ENCODE measurements around the gene AUP1.

Gene AUP1

DNA sequence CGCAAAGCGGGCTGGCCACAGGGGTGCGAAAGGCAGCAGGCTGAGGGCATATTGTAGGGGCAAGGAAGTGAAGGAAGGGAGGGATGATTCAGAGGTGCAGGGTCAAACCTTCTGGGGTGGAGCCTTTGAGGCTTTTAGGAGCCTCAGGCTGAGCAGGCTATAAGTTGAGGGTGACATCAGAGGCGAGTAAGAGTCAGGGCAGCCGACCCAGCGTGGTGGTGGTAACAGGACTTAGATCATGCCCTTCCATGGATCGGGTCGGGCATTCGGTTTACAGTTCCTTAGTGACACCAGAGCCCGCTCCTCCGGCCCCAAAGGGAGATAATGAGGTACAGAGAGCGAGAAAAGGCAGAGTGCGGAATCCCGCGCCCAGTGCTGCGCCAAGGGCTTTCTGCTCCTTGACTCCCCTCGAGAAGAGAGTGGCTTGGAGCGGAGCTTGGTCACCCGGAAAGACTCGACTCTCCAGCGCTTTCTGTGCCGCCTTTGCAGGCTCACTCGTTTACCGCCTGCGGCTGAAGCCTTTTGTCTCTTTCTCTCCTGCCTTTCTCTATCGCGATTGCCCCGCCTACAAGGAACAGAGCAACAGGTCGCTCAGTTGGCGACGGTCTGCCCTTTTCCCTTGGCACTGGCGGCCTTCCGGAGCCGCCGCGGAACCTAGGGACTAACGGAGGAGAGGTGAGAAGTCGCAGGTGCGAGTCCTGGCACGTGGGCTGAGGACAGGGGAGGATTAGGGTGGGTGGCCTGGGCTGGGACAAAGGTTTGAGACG lies 30.8 kb downstream of the AUP1 start:
- Histone ChIP-seq H3K79me1 (ENCODE audit: low read length) (peaks cover 18% of the 10 kb centered on the region), H3K36me3 (ENCODE audit: control insufficient read depth in 1 of 2, insufficient read depth in 2 of 2, low read length in 2 of 2) (peaks cover 0 to under 1% of the 10 kb centered on the region in 2 experiments), H3K9me3 (ENCODE audit: insufficient read depth, low read depth, low read length) (peaks cover 2% of the 10 kb centered on the region), H4K12ac (ENCODE audit: low read depth, low read length) (no peak overlapping the region), H3K4ac (ENCODE audit: low read depth, low read length) (no peak overlapping the region), H3K4me2 (ENCODE audit: low read length) (peak overlapping the region; percentile 63), H3K27me3 (ENCODE audit: insufficient read depth, low read length) (peaks cover 63% of the 10 kb centered on the region), H2BK120ac (ENCODE audit: insufficient read depth, low read length, poor library complexity) (no peak overlapping the region), H3K14ac (ENCODE audit: low read length) (no peak overlapping the region), H3K79me2 (ENCODE audit: control insufficient read depth, insufficient read depth, low read length, poor library complexity) (peaks cover 8% of the 10 kb centered on the region), H2BK12ac (ENCODE audit: low read length) (no peak overlapping the region), H3K9ac (ENCODE audit: low read length) (no peak overlapping the region), H3K4me3 (ENCODE audit: low read depth, low read length) (peak overlapping the region; percentile 30), H3K4me1 (ENCODE audit: control insufficient read depth in 1 of 2, insufficient read depth in 2 of 2, low read length in 2 of 2) (peaks cover 25% of the 10 kb centered on the region in 2 experiments), H3K23ac (ENCODE audit: low read length) (no peak overlapping the region), H2BK5ac (ENCODE audit: low read depth, low read length, poor library complexity) (no peak overlapping the region), H4K8ac (ENCODE audit: low read depth, low read length) (no peak overlapping the region), H3K27ac (ENCODE audit: low read depth, low read length) (no peak overlapping the region), H2AFZ (ENCODE audit: insufficient read depth, low read length, poor library complexity) (peak overlapping the region; percentile 27), H3K18ac (ENCODE audit: low read length) (no peak overlapping the region), H2AK5ac (ENCODE audit: low read length) (no peak overlapping the region), H4K91ac (ENCODE audit: low read depth, low read length) (no peak overlapping the region)
- no CpG with 5 or more reads among the region's 41 CpGs for WGBS (ENCODE audit: extremely low coverage, insufficient coverage, insufficient read length)
- DNase-seq = peak; percentile 23 to 33

DNA sequence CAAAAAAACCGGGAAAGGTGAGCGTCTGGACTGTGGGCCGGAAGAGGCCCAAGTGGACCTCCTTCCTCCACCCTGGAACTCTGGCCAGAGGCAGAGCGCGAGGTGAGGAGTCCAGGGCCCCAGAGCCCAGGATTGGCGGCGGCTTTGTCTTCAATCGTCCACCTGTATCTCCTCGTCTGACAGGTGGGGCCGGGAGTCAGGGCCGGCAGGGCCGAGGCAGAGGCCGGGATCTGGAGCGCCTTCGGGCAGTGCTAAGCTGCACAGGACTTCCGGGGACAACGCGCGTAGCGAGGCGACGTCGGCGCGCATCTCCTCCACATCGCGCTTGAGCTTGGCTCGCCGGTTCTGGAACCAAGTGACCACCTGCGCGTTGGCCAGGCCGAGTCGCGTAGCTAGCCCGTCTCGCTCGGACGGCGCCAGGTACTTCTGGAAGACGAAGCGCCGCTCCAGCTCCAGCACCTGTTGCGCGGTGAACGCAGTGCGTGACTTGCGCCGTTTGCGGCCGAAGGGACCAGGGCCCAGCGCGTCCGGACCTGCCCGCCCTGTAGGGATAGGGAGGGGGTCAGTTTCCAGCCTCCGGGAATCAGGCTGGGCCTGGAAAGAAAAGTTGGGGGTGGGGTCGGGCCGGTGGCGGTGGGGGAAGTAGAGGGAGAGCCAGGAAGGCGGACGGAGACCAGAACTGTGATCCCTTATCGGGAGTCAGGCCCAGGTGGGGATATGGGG lies 31.6 kb downstream of the AUP1 start:
- Histone ChIP-seq H3K27me3 (ENCODE audit: insufficient read depth, low read length) (peaks cover 57% of the 10 kb centered on the region), H3K14ac (ENCODE audit: low read length) (no peak overlapping the region), H3K79me2 (ENCODE audit: control insufficient read depth, insufficient read depth, low read length, poor library complexity) (peaks cover 4% of the 10 kb centered on the region), H3K4me1 (ENCODE audit: control insufficient read depth in 1 of 2, insufficient read depth in 2 of 2, low read length in 2 of 2) (peaks cover 20 to 21% of the 10 kb centered on the region in 2 experiments), H3K23ac (ENCODE audit: low read length) (no peak overlapping the region), H2BK5ac (ENCODE audit: low read depth, low read length, poor library complexity) (no peak overlapping the region), H3K4me2 (ENCODE audit: low read length) (peak overlapping the region; percentile 63), H3K4ac (ENCODE audit: low read depth, low read length) (no peak overlapping the region), H3K9me3 (ENCODE audit: insufficient read depth, low read depth, low read length) (peaks cover 2% of the 10 kb centered on the region), H3K79me1 (ENCODE audit: low read length) (peaks cover 10% of the 10 kb centered on the region), H3K9ac (ENCODE audit: low read length) (no peak overlapping the region), H3K27ac (ENCODE audit: low read depth, low read length) (no peak overlapping the region), H4K8ac (ENCODE audit: low read depth, low read length) (peak overlapping the region; percentile 1), H2BK12ac (ENCODE audit: low read length) (no peak overlapping the region), H2AK5ac (ENCODE audit: low read length) (no peak overlapping the region), H2BK120ac (ENCODE audit: insufficient read depth, low read length, poor library complexity) (no peak overlapping the region), H2AFZ (ENCODE audit: insufficient read depth, low read length, poor library complexity) (peak overlapping the region; percentile 27), H3K18ac (ENCODE audit: low read length) (no peak overlapping the region), H3K36me3 (ENCODE audit: control insufficient read depth in 1 of 2, insufficient read depth in 2 of 2, low read length in 2 of 2) (peaks cover 2 to 8% of the 10 kb centered on the region in 2 experiments), H4K91ac (ENCODE audit: low read depth, low read length) (no peak overlapping the region), H3K4me3 (ENCODE audit: low read depth, low read length) (peak overlapping the region; percentile 54), H4K12ac (ENCODE audit: low read depth, low read length) (no peak overlapping the region)
- WGBS (ENCODE audit: extremely low coverage, insufficient coverage, insufficient read length) = no CpG with 5 or more reads among the region's 61 CpGs
- DNase-seq = peak; percentile 39 to 71

DNA sequence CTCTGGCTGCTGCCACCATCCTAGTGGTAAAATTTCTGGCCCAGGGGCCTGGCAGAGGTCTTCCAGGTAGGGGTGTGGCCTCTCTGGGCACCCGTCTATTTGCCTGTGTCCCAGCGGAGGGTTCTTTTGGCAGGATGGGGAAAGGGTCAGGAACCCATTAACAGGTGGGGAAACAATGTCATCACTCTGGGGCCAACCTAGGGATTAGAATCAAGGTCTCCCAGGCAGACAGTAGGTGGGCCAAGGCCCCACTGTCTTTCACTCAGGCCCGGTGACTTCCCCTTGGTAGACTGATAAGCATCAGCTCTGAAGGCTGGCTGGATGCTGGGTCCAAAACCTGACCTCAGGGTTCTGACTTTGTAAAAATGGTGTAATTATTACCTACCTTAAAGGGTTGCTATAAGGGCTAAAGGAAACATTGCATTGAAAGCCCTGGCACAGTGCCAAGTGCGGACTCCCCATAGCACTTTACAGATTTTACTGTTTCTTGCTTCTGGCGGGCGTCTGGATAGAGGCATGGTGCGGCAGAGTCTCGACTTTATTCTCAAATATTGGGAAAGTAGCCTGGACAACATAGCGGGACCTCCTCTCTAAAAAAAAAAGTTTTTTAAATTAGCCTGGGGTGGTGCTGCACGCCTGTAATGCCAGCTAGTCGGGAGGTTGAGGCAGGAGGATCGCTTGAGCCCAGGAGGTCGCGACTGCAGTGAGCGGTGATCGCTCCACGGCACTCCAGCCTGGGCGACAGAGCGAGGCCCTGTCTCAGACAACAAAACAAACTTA lies 32.3 kb downstream of the AUP1 start:
- no peak overlapping the region for H3K4ac ChIP-seq (ENCODE audit: low read depth, low read length)
- H3K27me3 ChIP-seq (ENCODE audit: insufficient read depth, low read length) = peaks cover 50% of the 10 kb centered on the region

GRCh38 chr2:74495440-74495839 lies 34.1 kb downstream of the AUP1 start:
- Histone ChIP-seq H2AFZ (ENCODE audit: insufficient read depth, low read length, poor library complexity) (no peak overlapping the region), H2AK5ac (ENCODE audit: low read length) (no peak overlapping the region), H3K4me2 (ENCODE audit: low read length) (no peak overlapping the region), H4K8ac (ENCODE audit: low read depth, low read length) (no peak overlapping the region), H4K91ac (ENCODE audit: low read depth, low read length) (no peak overlapping the region), H3K18ac (ENCODE audit: low read length) (no peak overlapping the region), H3K9ac (ENCODE audit: low read length) (no peak overlapping the region), H3K79me2 (ENCODE audit: control insufficient read depth, insufficient read depth, low read length, poor library complexity) (no peaks in the 10 kb centered on the region), H3K9me3 (ENCODE audit: insufficient read depth, low read depth, low read length) (peaks cover 3% of the 10 kb centered on the region), H3K79me1 (ENCODE audit: low read length) (peaks cover 3% of the 10 kb centered on the region), H3K36me3 (ENCODE audit: control insufficient read depth in 1 of 2, insufficient read depth in 2 of 2, low read length in 2 of 2) (peaks cover 24 to 33% of the 10 kb centered on the region in 2 experiments), H3K27me3 (ENCODE audit: insufficient read depth, low read length) (peaks cover 32% of the 10 kb centered on the region), H3K27ac (ENCODE audit: low read depth, low read length) (no peak overlapping the region), H3K4me1 (ENCODE audit: control insufficient read depth in 1 of 2, insufficient read depth in 2 of 2, low read length in 2 of 2) (peaks cover 16 to 18% of the 10 kb centered on the region in 2 experiments), H3K4ac (ENCODE audit: low read depth, low read length) (no peak overlapping the region), H2BK12ac (ENCODE audit: low read length) (no peak overlapping the region), H3K14ac (ENCODE audit: low read length) (no peak overlapping the region), H4K12ac (ENCODE audit: low read depth, low read length) (no peak overlapping the region), H3K23ac (ENCODE audit: low read length) (no peak overlapping the region), H3K4me3 (ENCODE audit: low read depth, low read length) (no peak overlapping the region), H2BK5ac (ENCODE audit: low read depth, low read length, poor library complexity) (no peak overlapping the region), H2BK120ac (ENCODE audit: insufficient read depth, low read length, poor library complexity) (no peak overlapping the region)
- no CpG with 5 or more reads among the region's 1 CpG for WGBS (ENCODE audit: extremely low coverage, insufficient coverage, insufficient read length)
- DNase-seq = no peak

More for the DNA sequence above, 32.3 kb downstream of the AUP1 start:
- Histone ChIP-seq H2BK5ac (ENCODE audit: low read depth, low read length, poor library complexity) (no peak overlapping the region), H2BK120ac (ENCODE audit: insufficient read depth, low read length, poor library complexity) (no peak overlapping the region), H3K4me1 (ENCODE audit: control insufficient read depth in 1 of 2, insufficient read depth in 2 of 2, low read length in 2 of 2) (peaks cover 18% of the 10 kb centered on the region in 2 experiments), H2BK12ac (ENCODE audit: low read length) (no peak overlapping the region), H3K9me3 (ENCODE audit: insufficient read depth, low read depth, low read length) (peaks cover 2% of the 10 kb centered on the region), H3K4me3 (ENCODE audit: low read depth, low read length) (no peak overlapping the region), H3K23ac (ENCODE audit: low read length) (no peak overlapping the region), H2AK5ac (ENCODE audit: low read length) (no peak overlapping the region), H3K14ac (ENCODE audit: low read length) (no peak overlapping the region), H3K79me2 (ENCODE audit: control insufficient read depth, insufficient read depth, low read length, poor library complexity) (no peaks in the 10 kb centered on the region), H2AFZ (ENCODE audit: insufficient read depth, low read length, poor library complexity) (no peak overlapping the region), H3K79me1 (ENCODE audit: low read length) (peaks cover 3% of the 10 kb centered on the region), H3K4me2 (ENCODE audit: low read length) (peak overlapping the region; percentile 63), H3K18ac (ENCODE audit: low read length) (no peak overlapping the region), H3K36me3 (ENCODE audit: control insufficient read depth in 1 of 2, insufficient read depth in 2 of 2, low read length in 2 of 2) (peaks cover 8 to 15% of the 10 kb centered on the region in 2 experiments), H4K12ac (ENCODE audit: low read depth, low read length) (no peak overlapping the region), H4K91ac (ENCODE audit: low read depth, low read length) (no peak overlapping the region), H3K9ac (ENCODE audit: low read length) (no peak overlapping the region), H4K8ac (ENCODE audit: low read depth, low read length) (no peak overlapping the region), H3K27ac (ENCODE audit: low read depth, low read length) (no peak overlapping the region)
- WGBS (ENCODE audit: extremely low coverage, insufficient coverage, insufficient read length) = no CpG with 5 or more reads among the region's 19 CpGs
- no peak for DNase-seq
